ENCODE results near the gene CRBN.

The CRBN gene

GRCh38 chr3:3177861-3178497 is 1.5 kb downstream of the CRBN start:
- DNase-seq (ENCODE audit: low read depth): no peak
- TF ChIP-seq, protein P1, sequence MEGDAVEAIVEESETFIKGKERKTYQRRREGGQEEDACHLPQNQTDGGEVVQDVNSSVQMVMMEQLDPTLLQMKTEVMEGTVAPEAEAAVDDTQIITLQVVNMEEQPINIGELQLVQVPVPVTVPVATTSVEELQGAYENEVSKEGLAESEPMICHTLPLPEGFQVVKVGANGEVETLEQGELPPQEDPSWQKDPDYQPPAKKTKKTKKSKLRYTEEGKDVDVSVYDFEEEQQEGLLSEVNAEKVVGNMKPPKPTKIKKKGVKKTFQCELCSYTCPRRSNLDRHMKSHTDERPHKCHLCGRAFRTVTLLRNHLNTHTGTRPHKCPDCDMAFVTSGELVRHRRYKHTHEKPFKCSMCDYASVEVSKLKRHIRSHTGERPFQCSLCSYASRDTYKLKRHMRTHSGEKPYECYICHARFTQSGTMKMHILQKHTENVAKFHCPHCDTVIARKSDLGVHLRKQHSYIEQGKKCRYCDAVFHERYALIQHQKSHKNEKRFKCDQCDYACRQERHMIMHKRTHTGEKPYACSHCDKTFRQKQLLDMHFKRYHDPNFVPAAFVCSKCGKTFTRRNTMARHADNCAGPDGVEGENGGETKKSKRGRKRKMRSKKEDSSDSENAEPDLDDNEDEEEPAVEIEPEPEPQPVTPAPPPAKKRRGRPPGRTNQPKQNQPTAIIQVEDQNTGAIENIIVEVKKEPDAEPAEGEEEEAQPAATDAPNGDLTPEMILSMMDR (IDR thresholded peaks at IDR 0.05; ENCODE audit: control insufficient read depth, extremely low read depth, insufficient read depth): no peak
- peak overlapping the region; percentile 91 for H3K4me3 ChIP-seq (ENCODE audit: low read depth, low read length)

- TF ChIP-seq, protein P1 (IDR thresholded peaks at IDR 0.05; ENCODE audit: control insufficient read depth, extremely low read depth, insufficient read depth): no peak
- DNase-seq (ENCODE audit: low read depth): no peak
- no peak overlapping the region for H3K4me3 ChIP-seq (ENCODE audit: low read depth, low read length)
These were observed 6.9 kb downstream of the CRBN start for GRCh38 chr3:3172627-3173026.

- TF ChIP-seq, protein P1 (IDR thresholded peaks at IDR 0.05; ENCODE audit: control insufficient read depth, extremely low read depth, insufficient read depth): peak; percentile 45
- DNase-seq (ENCODE audit: low read depth): peak; percentile 42
- no peak overlapping the region for H3K4me3 ChIP-seq (ENCODE audit: low read depth, low read length)
These were observed 8.5 kb downstream of the CRBN start for GRCh38 chr3:3170998-3171397.

DNA sequence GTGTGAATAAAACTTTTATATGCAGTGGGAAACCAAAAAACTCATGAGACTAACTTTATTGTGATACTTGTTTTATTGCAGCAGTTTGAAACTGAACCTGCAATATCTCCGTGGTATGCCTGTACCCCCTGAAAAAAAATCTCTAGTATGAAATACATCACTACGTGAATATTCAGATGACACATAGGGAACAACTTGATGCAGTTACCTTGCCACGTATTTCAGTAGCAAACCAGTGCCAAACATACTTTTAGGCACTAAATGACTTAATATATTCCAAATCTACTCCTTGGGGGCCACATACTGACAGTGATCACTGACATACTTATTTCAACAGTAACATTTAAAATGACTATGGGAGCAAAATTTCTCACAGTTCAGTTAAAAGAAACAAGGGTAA is 13.8 kb downstream of the CRBN start:
- no peak overlapping the region for H3K4me3 ChIP-seq (ENCODE audit: low read depth, low read length)
- TF ChIP-seq, protein P1 (IDR thresholded peaks at IDR 0.05; ENCODE audit: control insufficient read depth, extremely low read depth, insufficient read depth): no peak
- DNase-seq (ENCODE audit: low read depth): no peak

GRCh38 chr3:3165241-3165640 is 14.2 kb downstream of the CRBN start:
- DNase-seq (ENCODE audit: low read depth): no peak
- TF ChIP-seq, protein P1 (IDR thresholded peaks at IDR 0.05; ENCODE audit: control insufficient read depth, extremely low read depth, insufficient read depth): no peak
- H3K4me3 ChIP-seq (ENCODE audit: low read depth, low read length): no peak overlapping the region

GRCh38 chr3:3160826-3161225 is 18.7 kb downstream of the CRBN start:
- no peak for DNase-seq (ENCODE audit: low read depth)

More at GRCh38 chr3:3160826-3161225, 18.7 kb downstream of the CRBN start:
- H3K4me3 ChIP-seq (ENCODE audit: low read depth, low read length): no peak overlapping the region
- TF ChIP-seq, protein P1 (IDR thresholded peaks at IDR 0.05; ENCODE audit: control insufficient read depth, extremely low read depth, insufficient read depth): no peak

Measured in LNCaP clone FGC (cell line).